Heart left ventricle (tissue), 16 donors: ENCODE measurements around the gene SUGP2. TPM values are rescaled to one million over a fixed set of nuclear protein-coding genes. Genes with fewer than 3 reads are reported as not detected.
A peak's percentile ranks its signal among the peaks of the same experiment; 100 is the strongest.

ENCODE experiments used
- ATAC-seq, 4 donors: fragments of 200-7000 bp; cut with Tn5 transposase; one replicate each; pipeline ENCODE4 v1.9.1; 2020 to 2022; ENCODE audit warnings: moderate library complexity in 4 of 4, mild to moderate bottlenecking in 3 of 4, moderate number of reproducible peaks in 1 of 4
- DNase-seq, 5 donors: peaks; one replicate each; pipeline ENCODE4 v3.0.0-alpha.2; 2020
- H3K27ac ChIP-seq, 12 donors: fragments of 200-600 bp; sonication (generic) in 4 of 12; one replicate each; pipeline versions ENCODE4 v1.5.0 to v1.8.0; 2016 to 2022; ENCODE audit warnings: mild to moderate bottlenecking in 2 of 12
- H3K27me3 ChIP-seq, 9 donors: fragments of 200-600 bp; sonication (generic) in 2 of 9; one replicate each; pipeline versions ENCODE4 v1.5.1 to v1.8.0; 2016 to 2022; ENCODE audit warnings: mild to moderate bottlenecking in 3 of 9
- H3K36me3 ChIP-seq, 9 donors: fragments of 200-600 bp; sonication (generic) in 2 of 9; one replicate each; pipeline versions ENCODE4 v1.5.0 to v1.8.0; 2018 to 2022; ENCODE audit warnings: mild to moderate bottlenecking in 2 of 9
- H3K4me1 ChIP-seq, 12 donors: fragments of 200-600 bp; sonication (generic) in 4 of 12; one replicate each; pipeline versions ENCODE4 v1.5.0 to v1.8.0; 2016 to 2022; ENCODE audit warnings: mild to moderate bottlenecking in 3 of 12
- H3K4me3 ChIP-seq, 12 donors: fragments of 200-600 bp; sonication (generic) in 4 of 12; one replicate each; pipeline versions ENCODE4 v1.5.0 to v1.8.0; 2017 to 2022; ENCODE audit warnings: mild to moderate bottlenecking in 9 of 12, moderate library complexity in 4 of 12
- H3K9me3 ChIP-seq, 12 donors: fragments of 200-600 bp; sonication (generic) in 4 of 12; one replicate each; pipeline versions ENCODE4 v1.5.0 to v1.8.0; 2016 to 2022; ENCODE audit warnings: mild to moderate bottlenecking in 1 of 12
- CTCF ChIP-seq, 12 donors: fragments of 200-600 bp; sonication (generic) in 4 of 12; IDR thresholded peaks; one replicate each; pipeline versions ENCODE4 v1.5.0 to v1.8.0; 2018 to 2022; ENCODE audit warnings: antibody characterized with exemption in 12 of 12, mild to moderate bottlenecking in 5 of 12
- POLR2A ChIP-seq, 2 donors: fragments of 450-650 bp; IDR thresholded peaks; one replicate each; pipeline ENCODE4 v1.6.1; 2017; ENCODE audit warnings: antibody characterized with exemption in 2 of 2, mild to moderate bottlenecking in 2 of 2, moderate library complexity in 2 of 2
- WGBS, 4 donors: extraction: QIAGEN DNeasy Blood & Tissue Kit in 2 of 4; methylation state at CpG; one replicate each; pipeline versions ENCODE4 v1.1.5 to v1.1.7; 2013 to 2018; 5-methylcytosine and 5-hydroxymethylcytosine counted together
- intact Hi-C, 10 donors: fragments of 100-400 bp; cut with DNase I; formaldehyde crosslinking; loops; one replicate each; pipeline versions ENCODE4 v1.11.1 to v1.14.2; 2022
- long read RNA-seq, 3 donors: library from polyadenylated mRNA; unstranded; transcript quantifications; one replicate each; pipeline ENCODE4 v2.0.0, GENCODE V29; 2020 to 2021
- polyA plus RNA-seq, 2 donors: library from polyadenylated mRNA; stranded (reverse); fragments of 200-250 nt; gene quantifications; one replicate each; pipeline ENCODE4 v1.2.3, GENCODE V29; 2013
- total RNA-seq, 9 donors: library from RNA; depleted of rRNA in 2 of 9; stranded (reverse); fragments of >200 nt in 2 of 9; fragmentation: NEBNext Ultra II Directional in 3 of 9; extraction: Animal tissue kit (Norgen Biotek cat#: 25700) in 3 of 9; gene quantifications; one replicate each; pipeline versions ENCODE4 v1.1.0 to v1.2.4, GENCODE V29; 2016 to 2023
- donor health status: ischemic (EF 13 %, LVEDD 7.1; RV severe dilation, severe dysfunction).
- donor health status: healthy with polysubstance abuse.
- donor health status: DM: no; HTN: yes; CAD: no.
- donor health status: DM: no; HTN: no; CAD: no.
- donor health status: ischemic (EF 25% LVEDD 6.9; RV normal size, moderate dysfunction).
- donor health status: ischemic (EF 25% LVEDD 5.7; RV mildly dilated, moderate dysfunction).
- donor health status: healthy.
- donor health status: DM: yes; HTN: yes; CAD: no.
- donor health status: ischemic (EF 35%, LVEDD 5.7; RV mildly dilated, moderate dysfunction).
- donor health status: nonischemic (EF 11% LVEDD 7.7; RV severe dilation, severe dysfunction).
- donor health status: DM: yes; HTN: yes; CAD: no.
- donor health status: PGD.
- donor health status: ischemic (EF 29% LVEDD 5.4; RV normal size, mild dysfunction).
- donor health status: nonischemic (EF 23%, LVEDD 6.1; RV moderate dilation, normal function).

The SUGP2 gene
- total RNA-seq (10 to 100 TPM; 36.1 to 76.5 (median 59.4) TPM), polyA plus RNA-seq (10 to 100 TPM; 36.8 to 47.8 TPM)
- long read RNA-seq, donor 1, full-length matches to known transcripts: 47 of 92 reads
- long read RNA-seq, donor 1, partial matches to known transcripts: 13 of 92 reads
- long read RNA-seq, donor 1, other reads (novel, unspliced or antisense): 32 of 92 reads
- long read RNA-seq, donor 2, full-length matches to known transcripts: 99 of 194 reads
- long read RNA-seq, donor 2, partial matches to known transcripts: 51 of 194 reads
- long read RNA-seq, donor 2, other reads (novel, unspliced or antisense): 44 of 194 reads
- long read RNA-seq, donor 3, full-length matches to known transcripts: 76 of 131 reads
- long read RNA-seq, donor 3, partial matches to known transcripts: 36 of 131 reads
- long read RNA-seq, donor 3, other reads (novel, unspliced or antisense): 19 of 131 reads

DNA sequence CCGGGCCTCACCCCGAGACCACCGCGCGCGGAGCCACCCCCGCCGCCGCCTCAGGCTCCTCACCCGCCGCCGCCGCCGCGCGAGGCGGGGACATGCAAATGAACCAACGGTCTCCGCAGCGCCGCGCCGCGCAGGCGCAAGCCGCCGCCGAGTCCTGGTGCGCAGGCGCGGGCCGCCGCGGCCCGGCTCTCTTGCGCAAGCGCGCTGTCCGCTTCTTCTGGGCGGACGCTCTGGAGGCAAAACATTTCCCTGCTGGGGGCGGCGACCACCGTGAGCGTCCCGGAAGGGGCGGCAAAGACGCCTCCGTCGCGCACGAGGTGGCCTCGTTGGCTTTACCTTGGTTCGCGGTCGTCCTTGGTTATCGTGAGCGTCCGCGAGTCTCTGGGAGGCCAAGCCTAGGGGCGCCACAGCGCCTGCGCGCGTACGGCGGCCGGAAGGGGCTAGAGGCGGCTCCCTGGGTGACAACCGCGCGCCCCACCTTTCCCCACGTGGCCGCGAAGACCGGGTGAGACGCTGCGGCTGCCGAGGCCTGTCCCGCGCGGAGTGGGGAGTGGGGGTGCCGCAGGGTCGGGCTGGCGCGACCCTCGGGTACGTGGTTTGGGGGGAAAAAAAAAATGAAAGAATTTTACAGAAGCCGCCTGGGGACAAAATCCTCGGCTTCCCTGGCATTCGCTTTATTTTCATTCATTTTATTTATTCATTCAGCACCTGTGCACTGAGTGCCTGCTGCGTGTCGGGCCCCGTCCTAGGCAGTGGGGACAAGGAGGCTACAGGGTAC is at the start of gene SUGP2, which contains the start of gene ARMC6:
SUGP2 (minus strand) TSS at position 92 of the 778 bp plus-strand sequence. CDS start 2,446 bp downstream, outside the sequence.
ARMC6 (plus strand) TSS at position 178 of the 778 bp plus-strand sequence. CDS start 607 bp downstream, outside the sequence.
- Histone ChIP-seq H3K27ac (peak within 1 kb of the TSS; percentile 91 to 100 (median 98)), H3K4me1 (peaks cover 0 to 36% (median 22%) of the 10 kb centered on the region in 12 donors), H3K4me3 (peak within 1 kb of the TSS; percentile 59 to 97 (median 84)), H3K27me3 (no peaks in the 10 kb centered on the region), H3K9me3 (no peaks in the 10 kb centered on the region), H3K36me3 (peaks cover 0 to 29% (median 22%) of the 10 kb centered on the region in 9 donors)
- ATAC-seq (peak; percentile 56 to 90 (median 86)), DNase-seq (peak; percentile 87 to 93 (median 90))
- intact Hi-C loops: loop anchor here in 2 of 10 donors (1.0 to 2.0 kb wide), 2 partner anchors 29 to 106 kb away; partner anchors contain the start of gene SLC25A42 (in 2 of the 2)
- WGBS, 4 donors: 0 to 1% (median 1%) methylated on average over 60 to 94 of the region's 94 CpGs
- TF ChIP-seq POLR2A (IDR thresholded peaks at IDR 0.05) (peak in 1 of 2 donors; percentile 69), CTCF (IDR thresholded peaks at IDR 0.05) (peak in 1 of 12 donors; percentile 12)

GRCh38 chr19:19081642-19082151 is 48.4 kb upstream of the SUGP2 start:
- DNase-seq: peak in 4 of 5 donors; percentile 48 to 88 (median 70)
- no peaks in the 10 kb centered on the region for H3K9me3 ChIP-seq
- H3K27ac ChIP-seq: peak overlapping the region in 7 of 12 donors; percentile 5 to 59 (median 31)
- peaks cover 0 to 6% (median 0%) of the 10 kb centered on the region in 9 donors for H3K36me3 ChIP-seq
- intact Hi-C loops: no loop called here
- ATAC-seq: peak in 3 of 4 donors; percentile 49 to 79 (median 64)
- peaks cover 0 to 27% (median 2%) of the 10 kb centered on the region in 12 donors for H3K4me1 ChIP-seq
- TF ChIP-seq POLR2A (IDR thresholded peaks at IDR 0.05) (no peak), CTCF (IDR thresholded peaks at IDR 0.05) (no peak)
- H3K27me3 ChIP-seq: no peaks in the 10 kb centered on the region
- no peak overlapping the region for H3K4me3 ChIP-seq
- 63 to 67% (median 65%) methylated on average over 16 of the region's 16 CpGs for WGBS, 4 donors

DNA sequence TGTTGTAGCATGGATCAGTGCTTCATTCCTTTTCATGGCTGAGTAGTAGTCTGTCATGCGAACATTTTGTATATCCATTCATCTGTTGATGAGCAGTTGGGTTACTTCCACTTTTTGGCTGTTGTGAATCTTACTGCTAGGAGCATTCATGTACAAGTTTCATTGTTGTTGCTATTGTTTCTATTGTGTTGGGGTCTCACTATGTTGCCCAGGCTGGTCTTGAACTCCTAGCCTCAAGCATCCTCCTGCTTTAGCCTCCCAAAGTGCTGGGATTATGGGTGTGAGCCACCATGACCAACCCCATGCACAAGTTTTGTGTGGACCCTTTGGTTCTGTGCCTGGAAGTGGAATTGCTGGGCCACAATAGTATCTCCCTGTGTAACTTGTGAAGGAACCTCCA is 46.3 kb upstream of the SUGP2 start:
- intact Hi-C loops: no loop called here
- DNase-seq (no peak), ATAC-seq (no peak)
- WGBS, 4 donors: 96 to 100% (median 99%) methylated on average over 1 of the region's 1 CpG
- H3K36me3 ChIP-seq: peaks cover 0 to 10% (median 3%) of the 10 kb centered on the region in 9 donors
- no peaks in the 10 kb centered on the region for H3K27me3 ChIP-seq
- no peak overlapping the region for H3K27ac ChIP-seq
- H3K4me1 ChIP-seq: peaks cover 0 to 27% (median 2%) of the 10 kb centered on the region in 12 donors
- H3K9me3 ChIP-seq: no peaks in the 10 kb centered on the region
- H3K4me3 ChIP-seq: no peak overlapping the region
- TF ChIP-seq POLR2A (IDR thresholded peaks at IDR 0.05) (no peak), CTCF (IDR thresholded peaks at IDR 0.05) (no peak)
